Body of pancreas (tissue), 4 donors: ENCODE measurements around the gene ADRA2C. TPM values are rescaled to one million over a fixed set of nuclear protein-coding genes. Genes with fewer than 3 reads are reported as not detected.

Experiments
- ATAC-seq: fragments of 150-250 bp; one replicate; pipeline ENCODE4 v1.9.1; 2016
- DNase-seq, 4 donors: peaks; one replicate each; pipeline ENCODE4 v3.0.0-alpha.2; 2019
- H3K27ac ChIP-seq, 4 donors: fragments of 200-600 bp; sonication (generic); 1 replicate in 3 of 4; 2 replicates in 1 of 4; pipeline versions ENCODE4 v1.5.1 to v1.6.1; 2016 to 2019; ENCODE audit warnings: mild to moderate bottlenecking in 1 of 4, mixed read lengths in 1 of 4, moderate library complexity in 1 of 4
- H3K27me3 ChIP-seq, 2 donors: fragments of 200-600 bp; sonication (generic); one replicate each; pipeline ENCODE4 v1.6.0; 2016; ENCODE audit warnings: mild to moderate bottlenecking in 1 of 2
- H3K36me3 ChIP-seq, 2 donors: fragments of 200-600 bp; sonication (generic); replicated peaks in 1 of 2; 2 replicates each; pipeline ENCODE4 v1.5.1; 2016; ENCODE audit warnings: low read depth in 2 of 2; ENCODE audit not compliant: insufficient read depth in 1 of 2
- H3K4me1 ChIP-seq: fragments of 200-600 bp; sonication (generic); one replicate; pipeline ENCODE4 v1.6.0; 2016
- H3K4me3 ChIP-seq, 2 donors: fragments of 200-600 bp; sonication (generic); 1 replicate in 1 of 2; 2 replicates in 1 of 2; pipeline ENCODE4 v1.5.1; 2016 to 2019
- H3K9me3 ChIP-seq, 3 donors: fragments of 200-600 bp; sonication (generic); 1 replicate in 2 of 3; 2 replicates in 1 of 3; pipeline ENCODE4 v1.5.1; 2016
- POLR2A ChIP-seq, 3 donors: fragments of 450-650 bp; IDR thresholded peaks; one replicate each; pipeline ENCODE4 v1.6.1; 2016; ENCODE audit warnings: antibody characterized with exemption in 3 of 3, mild to moderate bottlenecking in 2 of 3
- WGBS, 2 donors: methylation state at CpG; one replicate each; pipeline ENCODE4 v1.1.5; 2017; 5-methylcytosine and 5-hydroxymethylcytosine counted together
- intact Hi-C: fragments of 100-400 bp; cut with DNase I; formaldehyde crosslinking; loops from one replicate; pipeline ENCODE4 v1.15.1; 2023
- total RNA-seq, 2 donors: library from RNA; depleted of rRNA; stranded (reverse); fragments of >200 nt; gene quantifications; one replicate each; pipeline ENCODE4 v1.1.0, GENCODE V29; 2016
- TF ChIP-seq, protein P1 (sequence below), 7 experiments: fragments of 450-650 bp in 4 of 7; fragments of 200-600 bp in 3 of 7; sonication (generic) in 3 of 7; IDR thresholded peaks; one replicate each; pipeline ENCODE4 v1.5.1; 2016 to 2019; ENCODE audit warnings: antibody characterized with exemption in 7 of 7

Gene ADRA2C
- 10 to 100 TPM in 1 of 2 donors, 1 to 10 TPM in 1; 6.7 to 10.5 TPM for total RNA-seq

DNA sequence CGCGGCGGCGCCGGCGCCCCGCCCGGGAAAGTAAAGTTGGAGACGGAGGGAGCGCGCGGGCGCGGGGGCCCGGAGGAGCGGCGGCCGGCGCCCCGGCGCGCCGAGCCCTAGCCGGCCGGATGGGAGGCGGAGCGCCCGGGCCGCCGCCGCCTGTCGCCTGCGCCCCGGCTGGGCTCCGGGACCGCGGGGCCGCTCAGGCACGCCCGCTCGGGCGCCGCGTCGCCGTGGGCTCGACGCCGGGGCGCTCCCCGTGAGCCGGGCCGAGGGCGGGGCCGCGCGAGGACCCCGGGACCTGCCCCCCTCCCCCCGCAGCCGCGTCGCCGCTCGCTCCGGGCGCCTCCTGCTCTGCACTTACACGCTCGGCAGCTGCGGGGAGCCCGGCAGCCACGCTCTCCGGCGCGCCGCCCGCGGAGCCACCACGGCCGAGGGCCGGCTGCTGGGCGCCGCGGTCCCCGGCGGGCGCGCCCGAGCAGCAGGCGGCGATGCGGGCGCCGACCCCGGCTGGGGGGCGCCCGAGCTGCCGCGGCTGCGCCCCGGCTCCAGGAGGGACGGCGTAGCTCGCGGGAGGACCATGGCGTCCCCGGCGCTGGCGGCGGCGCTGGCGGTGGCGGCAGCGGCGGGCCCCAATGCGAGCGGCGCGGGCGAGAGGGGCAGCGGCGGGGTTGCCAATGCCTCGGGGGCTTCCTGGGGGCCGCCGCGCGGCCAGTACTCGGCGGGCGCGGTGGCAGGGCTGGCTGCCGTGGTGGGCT, at the start of gene ADRA2C:
ADRA2C (plus strand) TSS at position 350 of the 749 bp plus-strand sequence; CDS start at position 572, 222 bp downstream.
- H3K4me3 ChIP-seq = no peak within 1 kb of the TSS
- peak; percentile 41 to 56 (median 46) for DNase-seq
- no peaks in the 10 kb centered on the region for H3K36me3 ChIP-seq
- H3K9me3 ChIP-seq = no peaks in the 10 kb centered on the region
- ATAC-seq = peak; percentile 63
- TF ChIP-seq, protein P1, sequence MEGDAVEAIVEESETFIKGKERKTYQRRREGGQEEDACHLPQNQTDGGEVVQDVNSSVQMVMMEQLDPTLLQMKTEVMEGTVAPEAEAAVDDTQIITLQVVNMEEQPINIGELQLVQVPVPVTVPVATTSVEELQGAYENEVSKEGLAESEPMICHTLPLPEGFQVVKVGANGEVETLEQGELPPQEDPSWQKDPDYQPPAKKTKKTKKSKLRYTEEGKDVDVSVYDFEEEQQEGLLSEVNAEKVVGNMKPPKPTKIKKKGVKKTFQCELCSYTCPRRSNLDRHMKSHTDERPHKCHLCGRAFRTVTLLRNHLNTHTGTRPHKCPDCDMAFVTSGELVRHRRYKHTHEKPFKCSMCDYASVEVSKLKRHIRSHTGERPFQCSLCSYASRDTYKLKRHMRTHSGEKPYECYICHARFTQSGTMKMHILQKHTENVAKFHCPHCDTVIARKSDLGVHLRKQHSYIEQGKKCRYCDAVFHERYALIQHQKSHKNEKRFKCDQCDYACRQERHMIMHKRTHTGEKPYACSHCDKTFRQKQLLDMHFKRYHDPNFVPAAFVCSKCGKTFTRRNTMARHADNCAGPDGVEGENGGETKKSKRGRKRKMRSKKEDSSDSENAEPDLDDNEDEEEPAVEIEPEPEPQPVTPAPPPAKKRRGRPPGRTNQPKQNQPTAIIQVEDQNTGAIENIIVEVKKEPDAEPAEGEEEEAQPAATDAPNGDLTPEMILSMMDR (IDR thresholded peaks at IDR 0.05) = peak in 2 of 7 experiments; percentile 16 to 17
- TF ChIP-seq POLR2A (IDR thresholded peaks at IDR 0.05) = no peak
- intact Hi-C loops = no loop called here
- peak within 1 kb of the TSS in 1 of 4 donors; percentile 67 for H3K27ac ChIP-seq
- peaks cover 21% of the 10 kb centered on the region for H3K4me1 ChIP-seq
- WGBS, 2 donors = 1% methylated on average over 81 of the region's 131 CpGs; no CpG with 5 or more reads in 1 of the 2 donors
- H3K27me3 ChIP-seq = no peaks in the 10 kb centered on the region

DNA sequence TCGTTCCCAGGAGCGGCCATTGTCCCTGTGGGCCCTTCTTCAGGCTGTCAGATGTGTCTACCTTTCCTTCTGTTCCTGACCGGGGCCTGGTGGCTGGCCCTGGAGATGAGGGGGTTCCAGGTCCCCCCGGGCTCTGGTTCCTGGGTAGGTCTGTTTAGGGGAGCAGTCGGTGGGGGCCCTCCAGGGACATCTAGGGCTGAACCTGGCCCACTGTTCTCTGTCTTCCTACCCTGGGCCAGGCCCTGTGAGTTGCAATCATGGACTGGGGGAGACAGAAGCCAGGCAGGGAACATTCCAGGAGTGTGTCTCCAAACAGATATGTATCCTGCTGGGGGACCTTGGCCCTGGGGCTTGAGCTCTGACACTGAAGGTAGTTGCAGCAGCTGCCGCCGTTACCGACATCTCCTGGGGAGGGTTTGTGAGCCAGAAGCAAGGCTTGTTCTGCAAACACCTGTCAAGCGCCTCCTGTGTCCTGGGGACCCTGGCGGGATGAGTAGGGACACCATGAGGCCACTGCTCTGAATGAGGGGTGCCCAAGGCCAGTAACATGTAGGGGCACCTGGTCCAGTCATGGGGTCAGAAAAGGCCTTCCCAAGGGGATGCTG, 49.5 kb upstream of the ADRA2C start:
- H3K27me3 ChIP-seq = no peaks in the 10 kb centered on the region

DNA sequence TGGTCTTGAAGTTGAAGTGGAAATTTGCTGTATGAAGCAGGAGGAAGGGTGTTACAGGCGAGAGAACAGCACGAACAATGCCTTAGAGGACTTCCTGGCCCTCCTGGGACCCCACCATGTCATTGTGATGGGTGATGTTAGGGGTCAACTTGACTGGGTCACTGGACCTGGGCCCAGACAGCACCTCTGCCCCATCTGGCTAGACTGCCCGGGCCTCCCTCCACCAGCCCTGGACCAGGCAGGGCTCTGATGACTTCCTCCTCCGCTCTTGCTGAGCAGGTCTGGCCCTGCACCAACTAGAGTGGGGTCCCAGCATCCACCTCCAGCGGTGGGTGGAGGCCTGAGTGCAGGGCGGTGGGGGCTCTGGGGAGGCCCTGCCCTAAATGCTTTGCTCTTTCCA, 48.9 kb upstream of the ADRA2C start:
- Histone ChIP-seq H3K4me1 (peaks cover 3% of the 10 kb centered on the region), H3K4me3 (no peak overlapping the region), H3K27ac (no peak overlapping the region), H3K27me3 (no peaks in the 10 kb centered on the region), H3K9me3 (peaks cover 0 to 5% (median 0%) of the 10 kb centered on the region in 3 donors), H3K36me3 (no peaks in the 10 kb centered on the region)
- intact Hi-C loops = no loop called here
- no peak for TF ChIP-seq POLR2A (IDR thresholded peaks at IDR 0.05)
- TF ChIP-seq, protein P1 (IDR thresholded peaks at IDR 0.05) = no peak
- ATAC-seq (no peak), DNase-seq (no peak)
- 73 to 74% methylated on average over 5 to 6 of the region's 6 CpGs for WGBS, 2 donors

More for the DNA sequence above, 49.5 kb upstream of the ADRA2C start:
- ATAC-seq = no peak
- H3K36me3 ChIP-seq = no peaks in the 10 kb centered on the region
- intact Hi-C loops = no loop called here
- no peak overlapping the region for H3K27ac ChIP-seq
- TF ChIP-seq POLR2A (IDR thresholded peaks at IDR 0.05) = no peak
- TF ChIP-seq, protein P1 (IDR thresholded peaks at IDR 0.05) = no peak
- 60 to 100% methylated on average over 1 to 10 of the region's 10 CpGs for WGBS, 2 donors
- H3K4me1 ChIP-seq = peaks cover 3% of the 10 kb centered on the region
- H3K9me3 ChIP-seq = peaks cover 0 to 5% (median 0%) of the 10 kb centered on the region in 3 donors
- DNase-seq = no peak
- no peak overlapping the region for H3K4me3 ChIP-seq

DNA sequence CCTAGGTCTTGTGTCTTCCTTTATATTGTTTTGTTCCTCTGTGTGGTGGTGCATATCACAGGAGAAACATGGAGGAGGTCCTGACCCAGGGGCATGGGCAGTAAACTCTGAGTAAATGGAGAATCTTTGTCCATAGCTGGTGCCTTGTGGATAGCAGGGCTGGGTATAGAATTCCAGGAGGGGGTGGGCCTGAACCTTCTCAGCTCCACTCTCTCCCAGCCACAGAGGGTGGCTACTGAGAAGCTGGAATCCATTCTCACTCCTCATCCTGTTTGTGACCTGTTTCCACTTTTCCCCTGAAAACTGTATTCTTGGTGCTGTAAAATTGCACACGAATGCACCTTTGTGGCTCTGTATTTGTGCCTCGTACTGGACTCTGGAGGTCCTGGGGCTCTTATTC, 47.7 kb upstream of the ADRA2C start:
- Histone ChIP-seq H3K27ac (no peak overlapping the region), H3K4me3 (no peak overlapping the region), H3K9me3 (peaks cover 0 to 5% (median 0%) of the 10 kb centered on the region in 3 donors), H3K4me1 (peaks cover 3% of the 10 kb centered on the region), H3K36me3 (no peaks in the 10 kb centered on the region), H3K27me3 (no peaks in the 10 kb centered on the region)
- intact Hi-C loops = no loop called here
- TF ChIP-seq, protein P1 (IDR thresholded peaks at IDR 0.05) = no peak
- no peak for TF ChIP-seq POLR2A (IDR thresholded peaks at IDR 0.05)
- ATAC-seq (no peak), DNase-seq (no peak)
- WGBS, 2 donors = 51 to 52% methylated on average over 2 of the region's 2 CpGs
